NCI-H1092 (cell line): Measurements from ENCODE around the gene CDK9.
A peak's percentile ranks its signal among the peaks of the same experiment; 100 is the strongest.
"Not testable (repeated sequence)": the region's sequence is repeated elsewhere in the genome, so short reads cannot be mapped to it uniquely, and the experiment has no call there.

Source experiments
- DNase-seq: peaks from one replicate; lab custom pipeline; 2025; lab: John Stamatoyannopoulos, UW

Gene CDK9

DNA sequence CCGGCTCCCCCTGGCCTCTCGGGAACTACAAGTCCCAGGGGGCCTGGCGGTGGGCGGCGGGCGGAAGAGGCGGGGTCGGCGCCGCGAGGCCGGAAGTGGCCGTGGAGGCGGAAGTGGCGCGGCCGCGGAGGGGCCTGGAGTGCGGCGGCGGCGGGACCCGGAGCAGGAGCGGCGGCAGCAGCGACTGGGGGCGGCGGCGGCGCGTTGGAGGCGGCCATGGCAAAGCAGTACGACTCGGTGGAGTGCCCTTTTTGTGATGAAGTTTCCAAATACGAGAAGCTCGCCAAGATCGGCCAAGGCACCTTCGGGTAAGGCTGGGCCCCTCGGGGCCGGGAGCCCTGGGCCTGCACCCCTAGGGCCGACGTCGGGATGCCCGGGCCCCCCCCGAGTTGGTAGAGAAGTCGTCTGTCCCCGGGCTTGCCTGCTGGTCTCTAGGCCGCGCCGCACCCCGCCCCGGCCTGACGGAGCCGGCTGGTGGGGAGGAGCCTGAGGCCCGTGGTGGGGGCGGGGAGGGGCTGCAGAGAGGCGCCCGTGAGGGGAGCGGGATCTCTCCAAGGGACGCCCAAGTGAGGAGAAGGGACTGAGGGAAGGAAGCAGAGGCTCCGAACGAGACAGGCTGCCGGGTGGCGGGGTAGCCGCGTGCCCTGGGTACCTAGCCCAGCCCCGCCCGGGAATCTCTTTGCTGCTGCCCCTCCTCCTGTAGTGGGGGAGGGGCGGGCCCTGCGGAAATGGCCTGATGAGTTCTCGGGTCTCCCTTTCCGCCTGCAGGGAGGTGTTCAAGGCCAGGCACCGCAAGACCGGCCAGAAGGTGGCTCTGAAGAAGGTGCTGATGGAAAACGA, at the start of gene CDK9:
TSS of gene CDK9 (plus strand) at position 102 of the 840 bp plus-strand sequence. CDS start at position 217, 115 bp downstream.
- DNase-seq, result peak; percentile 79

GRCh38 chr9:127738666-127739065, 47.2 kb upstream of the CDK9 start:
- no peak for DNase-seq

- no peak for DNase-seq
Observed at GRCh38 chr9:127739614-127740330, 46.1 kb upstream of the CDK9 start.

GRCh38 chr9:127741831-127742434, 43.9 kb upstream of the CDK9 start:
- DNase-seq, result no peak

DNA sequence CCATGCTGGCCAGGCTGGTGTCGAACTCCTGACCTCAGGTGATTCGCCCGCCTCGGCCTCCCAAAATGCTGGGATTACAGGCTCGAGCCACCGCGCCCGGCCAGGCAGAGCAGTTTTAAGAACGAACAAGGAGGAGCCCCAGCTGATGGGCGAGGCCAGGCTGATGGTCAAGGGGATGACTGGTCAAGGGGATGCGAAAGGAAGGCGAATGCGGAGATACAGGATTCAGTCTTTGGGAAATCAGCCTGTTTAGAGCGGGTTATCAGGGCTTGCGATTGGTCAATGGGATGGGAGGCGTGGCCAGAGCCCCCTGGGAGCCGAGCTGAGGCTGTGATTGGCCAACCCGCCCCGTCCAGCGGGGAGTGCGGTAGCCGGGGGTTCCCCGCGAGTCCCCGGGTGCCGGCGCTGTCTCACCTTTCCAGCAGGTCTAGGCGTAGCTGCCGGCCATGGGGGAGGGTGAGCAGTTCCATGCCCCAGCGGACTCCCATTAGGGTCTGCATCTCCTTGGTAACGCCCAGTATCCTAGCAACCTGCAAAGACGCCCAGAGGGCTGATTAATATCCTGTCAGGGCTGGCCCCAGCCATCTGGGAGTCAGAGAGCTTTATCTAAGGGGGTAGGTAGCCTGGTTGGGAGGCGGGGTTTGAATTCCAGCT, 43.3 kb upstream of the CDK9 start:
- DNase-seq, result no peak

- DNase-seq, result no peak
Observed at GRCh38 chr9:127744398-127745110, 41.3 kb upstream of the CDK9 start.

DNA sequence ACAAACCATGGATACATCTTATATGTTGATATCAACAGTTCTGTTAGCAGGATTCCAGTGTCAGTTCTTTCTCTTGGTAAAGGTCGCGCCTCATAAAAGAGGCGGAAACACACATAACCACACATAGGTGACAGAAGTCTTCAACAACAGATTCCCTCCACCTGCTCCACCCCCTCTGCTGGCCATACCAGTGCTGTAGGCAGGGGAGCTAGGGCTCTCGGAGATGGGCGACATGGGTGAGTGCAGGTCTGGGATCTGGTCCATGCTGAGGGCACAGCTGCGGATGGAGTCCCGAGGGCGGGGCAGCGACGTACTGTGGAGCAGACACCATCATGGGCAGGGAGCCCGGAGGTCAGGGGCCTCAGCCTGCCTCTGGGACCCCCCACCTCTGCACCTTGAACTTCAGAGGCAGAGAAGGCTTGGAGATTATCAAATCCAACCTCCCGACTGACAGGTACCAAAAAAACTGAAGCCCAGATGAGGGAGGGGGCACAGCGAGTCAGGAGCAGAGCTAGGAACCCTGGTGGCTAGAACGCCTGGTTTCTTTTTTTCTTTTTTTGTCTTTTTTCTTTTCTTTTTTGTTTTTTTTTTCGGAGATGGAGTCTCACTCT, 38.8 kb upstream of the CDK9 start:
- no peak for DNase-seq

DNA sequence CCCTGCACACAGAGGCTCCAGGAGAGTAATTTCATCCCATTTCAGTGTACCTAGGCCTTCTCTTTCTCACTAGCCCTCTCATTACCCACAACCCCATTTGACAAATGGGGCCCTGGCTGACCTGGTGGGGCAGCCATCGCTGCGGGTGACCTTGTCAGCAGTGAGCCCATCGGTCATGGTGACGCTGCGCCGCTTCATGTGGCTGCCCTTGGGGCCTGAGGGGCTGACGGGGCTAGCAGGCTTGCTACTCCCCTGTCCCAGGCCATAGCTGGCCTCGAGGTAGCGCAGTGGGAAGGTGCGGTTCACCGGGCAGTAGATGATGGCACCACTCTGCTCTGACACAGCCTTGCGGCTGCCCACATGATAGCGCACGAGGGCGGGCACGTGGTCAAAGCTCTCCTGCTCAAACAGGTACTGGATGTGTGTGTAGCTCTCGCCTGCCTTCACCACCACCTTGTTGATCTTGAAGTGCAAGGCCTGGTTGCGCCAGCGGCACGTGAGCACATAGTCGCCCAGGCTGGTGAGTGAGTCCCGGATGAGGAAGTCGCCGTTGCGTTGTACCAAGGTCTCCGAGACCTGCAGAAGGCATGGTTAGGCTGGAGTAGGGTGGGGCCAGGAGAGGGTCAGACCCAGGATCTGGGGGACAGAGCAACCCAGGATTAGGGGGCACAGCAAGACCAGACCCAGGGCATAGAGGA, 36.6 kb upstream of the CDK9 start:
- no peak for DNase-seq

GRCh38 chr9:127751269-127752054, 34.4 kb upstream of the CDK9 start:
- DNase-seq, result no peak

DNA sequence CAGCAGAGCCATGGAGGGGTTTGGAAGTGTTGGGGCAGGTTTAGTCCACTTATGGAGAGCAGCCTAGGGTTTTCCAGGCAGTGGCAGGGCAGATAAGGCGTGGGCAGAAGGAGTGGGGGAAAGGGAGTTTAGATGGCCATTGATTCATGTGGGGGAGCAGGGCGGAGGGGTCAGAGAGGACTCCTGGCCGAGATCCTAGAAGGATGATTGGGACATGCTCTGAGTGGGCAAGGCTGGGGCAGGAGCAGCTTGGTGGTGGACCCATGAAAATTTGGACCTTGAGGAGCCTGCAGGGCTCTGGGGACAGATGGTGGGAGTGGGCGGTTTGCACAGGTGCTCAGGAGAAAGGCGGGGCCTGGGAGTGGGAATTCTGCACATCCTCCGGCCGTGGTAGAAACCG, 32.7 kb upstream of the CDK9 start:
- DNase-seq, result no peak

DNA sequence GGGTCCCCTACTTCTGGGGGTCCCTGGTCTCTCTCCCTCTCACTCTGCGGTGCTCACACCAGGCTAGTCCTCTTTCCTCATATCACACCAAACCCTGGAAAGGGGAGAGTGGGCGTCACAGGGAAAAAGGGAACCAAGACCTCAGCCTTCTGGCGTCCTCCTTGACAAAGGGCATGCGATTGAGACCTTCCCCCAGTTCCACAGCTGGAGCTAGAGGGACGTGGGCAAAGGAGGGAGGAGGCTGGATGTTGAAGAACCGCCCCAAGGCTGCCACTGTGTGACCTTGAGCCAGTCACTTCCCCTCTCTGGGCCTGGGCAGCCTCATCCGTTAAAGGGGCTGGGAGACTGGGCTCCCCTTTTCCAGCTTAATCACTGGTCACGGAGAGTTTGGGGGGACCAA, 32.2 kb upstream of the CDK9 start:
- DNase-seq, result no peak

- DNase-seq, result no peak
Observed at GRCh38 chr9:127754099-127755060, 31.5 kb upstream of the CDK9 start.

GRCh38 chr9:127755061-127756060, 30.5 kb upstream of the CDK9 start:
- no peak for DNase-seq

DNA sequence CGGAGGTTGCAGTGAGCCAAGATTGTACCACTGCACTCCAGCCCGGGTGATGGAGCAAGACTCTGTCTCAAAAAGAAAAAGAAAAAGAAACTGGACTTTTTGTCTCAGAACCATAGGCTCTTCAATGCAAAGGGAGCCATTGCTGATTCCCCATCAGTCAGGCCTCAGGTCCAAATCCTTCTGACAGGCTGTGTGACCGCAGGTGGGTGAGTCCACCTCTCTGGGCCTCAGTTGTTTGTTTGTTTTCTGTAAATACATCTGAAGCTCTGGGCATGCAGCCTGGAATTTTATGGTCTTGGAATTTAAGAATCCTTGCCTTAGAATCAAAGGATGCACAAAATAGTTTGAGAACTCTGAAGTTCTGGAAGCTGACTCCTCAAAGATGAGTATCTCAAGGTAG, 29.6 kb upstream of the CDK9 start:
- no peak for DNase-seq

- not testable (repeated sequence) for DNase-seq
Observed at GRCh38 chr9:127756776-127757175, 29.1 kb upstream of the CDK9 start.

GRCh38 chr9:127758843-127759242, 27.0 kb upstream of the CDK9 start:
- DNase-seq, result no peak

DNA sequence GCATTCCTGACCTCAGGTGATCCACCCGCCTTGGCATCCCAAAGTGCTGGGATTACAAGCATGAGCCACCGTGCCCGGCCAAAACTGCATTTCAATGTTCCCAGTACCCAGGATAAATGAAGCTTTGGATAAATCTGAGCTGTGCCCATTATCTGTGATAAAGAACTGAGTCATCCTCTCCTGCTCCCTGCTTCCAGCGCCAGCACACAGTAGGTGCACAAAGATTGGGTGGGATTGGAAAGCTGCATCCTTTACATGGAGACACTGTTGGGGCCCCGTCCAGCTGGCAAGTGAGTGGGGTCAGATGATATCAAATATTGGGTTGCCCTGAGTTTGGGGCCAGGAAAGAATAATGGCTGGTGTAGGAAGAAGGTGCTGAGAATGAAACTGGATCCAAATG, 24.8 kb upstream of the CDK9 start:
- DNase-seq, result no peak
